Activated T-cell treated with anti-CD3 and anti-CD28 coated beads for 1 hour (primary cell): ENCODE results near the gene TBR1.

ENCODE experiments used
- DNase-seq: peaks from one replicate; pipeline ENCODE4 v3.0.0-alpha.2; 2020; ENCODE audit warnings: low read depth

The TBR1 gene

DNA sequence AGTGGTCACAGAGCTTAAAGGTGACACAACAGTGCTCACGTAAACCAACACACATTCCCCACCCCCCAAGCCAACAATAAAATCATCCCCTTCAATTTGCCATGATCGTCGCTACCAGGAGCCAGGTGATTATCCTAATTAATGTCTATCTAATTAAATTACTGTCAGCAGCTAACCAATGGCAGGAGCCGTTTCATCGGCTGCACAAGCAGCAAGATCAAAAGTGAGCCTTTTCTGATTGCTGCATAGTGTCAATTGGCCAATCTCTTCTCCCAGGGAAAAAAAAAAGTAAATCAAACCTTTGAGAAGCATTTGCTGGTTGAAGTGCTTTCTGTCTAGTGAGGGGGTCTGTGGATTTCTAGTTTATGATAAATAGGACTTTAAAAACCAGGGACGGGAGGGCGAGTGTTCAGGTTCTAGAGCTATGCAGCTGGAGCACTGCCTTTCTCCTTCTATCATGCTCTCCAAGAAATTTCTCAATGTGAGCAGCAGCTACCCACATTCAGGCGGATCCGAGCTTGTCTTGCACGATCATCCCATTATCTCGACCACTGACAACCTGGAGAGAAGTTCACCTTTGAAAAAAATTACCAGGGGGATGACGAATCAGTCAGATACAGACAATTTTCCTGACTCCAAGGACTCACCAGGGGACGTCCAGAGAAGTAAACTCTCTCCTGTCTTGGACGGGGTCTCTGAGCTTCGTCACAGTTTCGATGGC is at the start of gene TBR1:
Gene TBR1 (plus strand): TSS at position 311 of the 721 bp plus-strand sequence. CDS start 114 bp downstream, at position 425.
- no peak for DNase-seq

- DNase-seq = no peak
Observed at GRCh38 chr2:161367675-161368074, 48.4 kb upstream of the TBR1 start.

GRCh38 chr2:161369311-161369710 is 46.8 kb upstream of the TBR1 start:
- DNase-seq = no peak

DNA sequence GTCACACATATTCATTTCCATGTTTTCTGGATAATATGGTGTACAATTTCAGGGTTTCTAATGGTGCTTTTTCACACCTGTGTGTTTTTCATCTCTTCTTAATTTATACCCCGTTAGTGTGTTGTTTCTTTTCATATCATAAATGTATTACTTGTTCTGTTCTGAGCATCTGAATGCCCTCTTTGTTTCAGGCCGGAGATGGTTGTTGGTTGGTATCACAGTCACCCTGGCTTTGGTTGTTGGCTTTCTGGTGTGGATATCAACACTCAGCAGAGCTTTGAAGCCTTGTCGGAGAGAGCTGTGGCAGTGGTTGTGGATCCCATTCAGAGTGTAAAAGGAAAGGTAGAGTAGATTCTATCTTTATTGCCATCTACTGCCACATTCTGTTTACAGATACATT is 45.1 kb upstream of the TBR1 start:
- no peak for DNase-seq

DNA sequence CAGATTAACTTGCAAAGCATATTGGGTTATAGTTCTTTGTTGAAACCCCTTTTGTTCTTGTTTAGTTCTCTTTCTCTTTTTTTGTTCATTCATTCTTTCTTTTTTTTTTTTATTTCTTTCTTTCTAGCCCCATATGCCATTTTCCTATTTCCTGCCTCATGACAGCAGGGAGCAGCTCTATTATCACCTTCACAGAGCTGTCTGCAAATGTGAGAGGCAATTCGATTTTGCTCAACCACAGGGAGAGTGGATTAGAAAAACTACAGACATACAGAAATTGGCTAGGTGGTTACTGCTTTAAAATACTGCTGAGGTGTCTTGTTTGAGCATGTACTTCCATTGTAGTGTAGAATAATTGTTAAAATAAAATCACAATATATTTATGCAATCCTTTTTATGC is 44.2 kb upstream of the TBR1 start:
- no peak for DNase-seq

- no peak for DNase-seq
Observed at GRCh38 chr2:161373942-161374341, 42.2 kb upstream of the TBR1 start.

DNA sequence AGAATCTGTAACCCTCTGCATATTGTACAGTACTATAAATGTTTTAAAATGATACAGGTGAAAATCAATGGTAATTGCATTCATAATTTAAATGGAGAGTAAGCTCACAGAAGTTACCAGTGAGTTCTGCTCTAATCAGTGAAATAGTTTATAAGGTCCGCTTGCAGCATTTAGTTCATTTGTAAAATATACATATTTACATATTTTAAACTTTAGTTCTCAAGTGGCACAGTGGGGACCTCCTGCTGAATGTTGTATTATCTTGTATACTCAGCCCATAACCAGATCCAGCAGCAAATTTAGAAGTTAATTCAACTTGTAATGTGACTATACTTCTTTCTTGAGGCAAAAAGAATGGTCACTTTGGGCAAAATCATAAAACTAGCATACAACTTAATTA is 41.7 kb upstream of the TBR1 start:
- no peak for DNase-seq

DNA sequence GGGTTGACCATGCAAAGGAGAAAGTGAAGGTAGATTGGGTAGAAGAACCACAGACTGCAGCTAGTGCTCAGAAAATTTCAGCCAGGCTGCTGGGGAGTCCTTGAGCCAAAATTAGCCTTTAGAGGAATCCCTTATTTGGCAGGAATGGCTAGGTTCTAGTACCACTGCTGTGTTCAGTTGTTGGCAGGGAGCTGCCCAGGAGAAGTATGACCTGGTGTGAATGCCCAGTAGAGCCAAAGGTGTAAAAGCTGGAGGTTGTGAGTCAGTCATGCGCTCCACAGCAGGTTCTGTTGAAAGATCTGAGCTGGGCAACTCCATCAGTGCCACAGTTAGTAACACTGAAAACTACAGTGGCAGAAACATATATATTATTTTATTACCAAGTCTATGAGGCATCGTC is 36.4 kb upstream of the TBR1 start:
- DNase-seq = no peak

- DNase-seq = no peak
Observed at GRCh38 chr2:161381546-161381945, 34.6 kb upstream of the TBR1 start.

GRCh38 chr2:161382747-161383146 is 33.4 kb upstream of the TBR1 start:
- no peak for DNase-seq

- no peak for DNase-seq
Observed at GRCh38 chr2:161384864-161385263, 31.2 kb upstream of the TBR1 start.

DNA sequence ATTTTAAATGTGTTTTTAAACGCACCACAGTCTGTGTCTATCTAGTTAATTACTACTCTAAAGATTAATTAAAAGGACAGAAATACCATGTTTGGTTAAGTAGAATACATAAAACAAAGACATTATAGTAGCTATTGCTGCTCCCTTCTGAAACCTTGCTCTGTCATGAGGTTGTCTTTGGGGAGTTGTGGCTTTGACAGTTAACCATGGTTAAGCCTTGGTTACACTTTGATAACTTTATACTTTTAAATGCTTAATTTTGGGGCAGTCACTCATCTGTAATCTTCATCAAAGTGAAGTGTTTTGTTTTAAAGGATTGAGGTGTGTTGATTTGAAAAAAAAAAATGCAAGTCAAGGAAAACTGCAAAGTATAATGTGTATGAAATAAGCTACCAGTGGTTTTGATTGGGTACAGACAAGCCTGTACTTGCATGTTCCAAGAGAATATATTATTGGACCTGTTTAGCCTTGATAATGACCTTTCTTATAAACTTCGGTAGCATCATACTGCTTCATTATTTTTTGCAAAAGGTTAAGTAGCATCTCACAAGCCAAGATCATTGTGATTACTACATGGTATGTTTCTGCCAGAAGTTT is 29.8 kb upstream of the TBR1 start:
- no peak for DNase-seq

GRCh38 chr2:161388146-161388779 is 27.8 kb upstream of the TBR1 start:
- no peak for DNase-seq

DNA sequence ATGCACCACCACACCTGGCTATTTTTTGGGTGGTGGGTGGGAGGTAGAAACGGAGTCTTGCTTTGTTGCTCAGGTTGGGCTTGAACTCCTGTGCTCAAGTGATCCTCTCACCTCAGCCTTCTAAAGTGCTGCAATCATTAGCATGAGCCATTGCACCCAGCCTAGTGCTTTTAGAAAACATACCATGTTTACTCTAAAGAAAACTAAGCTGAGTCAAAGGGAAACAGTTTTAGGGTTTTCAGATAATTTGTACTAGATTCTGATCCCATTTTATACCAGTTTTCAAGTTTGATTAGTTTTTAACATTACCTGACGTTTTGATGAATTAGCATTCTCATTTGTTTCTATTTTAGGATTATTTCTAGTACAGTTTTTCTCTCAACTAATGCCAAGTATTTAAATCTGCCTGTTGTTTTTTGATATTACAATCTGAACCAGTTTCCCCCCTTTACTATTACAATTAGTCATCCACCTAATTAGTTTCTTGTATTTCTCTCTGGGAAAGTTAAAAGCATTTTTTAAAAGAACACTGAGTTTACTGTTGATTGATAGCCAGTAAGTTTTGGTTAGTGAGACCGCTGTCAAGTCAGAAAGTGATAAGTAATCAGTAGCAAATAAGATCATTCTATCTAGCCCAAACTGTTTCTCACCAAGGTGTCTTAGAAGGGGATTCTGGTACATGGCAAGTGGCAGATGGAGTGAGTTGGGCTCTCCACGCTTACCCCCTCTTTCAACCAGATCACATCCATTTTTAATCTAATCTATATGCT is 24.2 kb upstream of the TBR1 start:
- DNase-seq = no peak

GRCh38 chr2:161400076-161400475 is 16.0 kb upstream of the TBR1 start:
- DNase-seq = no peak

- DNase-seq = no peak
Observed at GRCh38 chr2:161402297-161402696, 13.8 kb upstream of the TBR1 start.

DNA sequence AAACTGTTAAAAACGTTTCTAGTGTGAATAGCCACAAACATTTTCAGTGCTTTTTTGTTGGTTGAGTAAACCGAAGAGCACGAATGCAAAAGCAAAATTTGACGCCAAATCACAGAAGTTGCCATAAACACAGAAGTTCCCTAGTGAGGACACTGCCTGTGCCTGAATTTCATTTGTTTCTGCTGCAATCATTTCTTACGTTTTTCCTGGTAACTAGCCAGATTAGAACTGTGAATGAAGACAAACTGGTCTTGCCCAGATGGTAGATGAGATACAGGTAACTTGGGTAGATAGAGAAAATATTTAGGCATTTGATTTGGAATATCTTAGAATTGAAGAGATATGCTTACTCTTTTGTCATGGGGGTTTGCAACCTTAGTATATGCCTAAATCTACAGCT is 9.8 kb upstream of the TBR1 start:
- DNase-seq = no peak

DNA sequence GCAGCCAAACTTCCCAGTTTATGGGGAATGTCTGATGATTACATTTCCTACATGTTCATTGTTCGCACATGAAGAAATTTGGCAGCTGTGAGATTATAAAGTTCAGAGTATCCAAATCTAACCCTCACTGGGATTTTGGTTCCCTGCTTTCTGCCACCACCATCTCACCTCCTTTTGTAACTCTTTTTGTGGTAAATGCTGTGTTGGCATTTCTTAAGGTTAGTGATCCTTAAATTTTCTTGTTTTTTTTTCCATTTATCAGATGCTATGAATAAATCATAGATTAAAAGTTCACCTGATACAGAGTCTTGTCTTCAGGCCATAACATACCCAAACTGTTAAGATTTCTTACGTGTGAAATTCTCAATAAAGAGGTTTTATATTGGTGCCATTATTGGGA is 8.5 kb upstream of the TBR1 start:
- DNase-seq = no peak

DNA sequence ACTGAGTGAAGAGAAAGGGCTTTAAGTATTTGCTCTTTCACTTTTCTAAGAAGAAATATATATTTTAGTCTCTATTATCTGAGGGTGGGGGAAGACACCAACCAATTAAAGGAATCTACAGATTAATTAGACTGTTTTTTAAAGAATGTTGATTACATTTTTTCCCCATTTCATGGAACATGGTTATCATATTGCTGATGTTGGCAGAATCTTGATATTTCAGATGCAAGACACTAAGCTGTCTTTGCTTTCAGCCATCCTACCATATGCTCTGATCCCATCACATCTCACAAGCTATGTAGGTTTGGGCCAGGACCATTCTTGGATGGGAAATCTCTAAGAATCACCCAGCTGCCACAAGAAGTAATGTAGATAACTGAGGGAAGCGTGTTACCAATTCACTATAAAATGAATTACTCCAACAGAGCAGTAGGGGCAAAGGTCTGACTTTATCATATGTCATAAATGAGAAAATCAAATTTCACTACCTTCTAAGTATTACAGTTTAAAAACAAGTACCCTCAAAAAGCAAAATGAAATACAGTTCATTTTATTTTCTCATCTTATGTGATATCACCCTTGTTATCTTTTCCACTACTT is 6.7 kb upstream of the TBR1 start:
- DNase-seq = no peak

- DNase-seq = no peak
Observed at GRCh38 chr2:161412346-161412745, 3.8 kb upstream of the TBR1 start.

DNA sequence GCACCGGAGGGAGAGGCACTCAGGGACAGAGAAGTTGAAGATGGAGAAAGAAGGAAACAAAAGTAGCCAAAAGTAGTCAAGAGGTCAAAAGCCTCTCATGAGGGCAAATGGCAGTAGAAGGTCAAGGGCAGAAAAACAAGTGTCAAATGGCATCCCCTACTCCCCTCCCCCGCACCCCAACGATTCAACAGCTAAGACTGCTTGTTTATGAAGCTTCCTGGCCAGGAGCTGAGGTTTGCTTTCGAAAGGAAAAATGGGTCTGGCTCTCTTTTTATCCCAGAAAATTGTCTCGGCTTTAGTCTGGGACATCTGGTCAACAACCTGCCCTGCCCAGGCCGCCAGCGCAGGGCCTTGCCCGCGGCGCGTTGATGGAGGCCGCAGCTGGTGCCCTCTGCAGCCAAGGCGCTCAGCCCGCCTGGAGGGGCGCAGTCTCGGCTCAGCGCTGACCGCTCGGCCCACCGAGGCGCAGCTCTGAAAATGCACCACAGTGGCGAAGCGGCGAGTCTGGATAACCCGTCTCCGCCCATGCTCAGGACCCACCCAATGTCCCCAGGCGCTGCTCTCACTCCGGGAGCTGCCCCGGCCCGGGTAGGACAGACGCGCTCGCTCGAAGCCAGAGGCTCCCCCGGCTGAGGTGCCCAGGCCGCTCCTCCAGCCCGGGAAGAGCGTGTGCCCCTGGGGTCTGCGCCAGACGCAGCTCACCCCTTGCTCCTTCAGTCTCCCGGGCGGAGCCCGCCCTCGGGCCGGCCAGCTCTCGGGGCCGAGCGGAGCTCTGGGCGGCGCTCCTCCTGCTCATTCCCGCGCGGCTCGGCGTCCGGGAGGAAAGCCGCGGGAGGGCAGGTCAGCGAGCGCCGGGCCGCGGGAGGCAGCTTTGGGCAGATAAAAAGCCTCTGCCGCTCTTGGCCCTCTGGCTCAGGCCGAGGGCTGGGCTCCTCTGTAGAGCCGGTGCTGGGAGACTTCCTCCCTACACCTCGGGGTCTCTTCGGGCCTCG is 1.8 kb upstream of the TBR1 start:
- DNase-seq = no peak
